ENCODE results near the gene TMEM169.

Gene TMEM169

DNA sequence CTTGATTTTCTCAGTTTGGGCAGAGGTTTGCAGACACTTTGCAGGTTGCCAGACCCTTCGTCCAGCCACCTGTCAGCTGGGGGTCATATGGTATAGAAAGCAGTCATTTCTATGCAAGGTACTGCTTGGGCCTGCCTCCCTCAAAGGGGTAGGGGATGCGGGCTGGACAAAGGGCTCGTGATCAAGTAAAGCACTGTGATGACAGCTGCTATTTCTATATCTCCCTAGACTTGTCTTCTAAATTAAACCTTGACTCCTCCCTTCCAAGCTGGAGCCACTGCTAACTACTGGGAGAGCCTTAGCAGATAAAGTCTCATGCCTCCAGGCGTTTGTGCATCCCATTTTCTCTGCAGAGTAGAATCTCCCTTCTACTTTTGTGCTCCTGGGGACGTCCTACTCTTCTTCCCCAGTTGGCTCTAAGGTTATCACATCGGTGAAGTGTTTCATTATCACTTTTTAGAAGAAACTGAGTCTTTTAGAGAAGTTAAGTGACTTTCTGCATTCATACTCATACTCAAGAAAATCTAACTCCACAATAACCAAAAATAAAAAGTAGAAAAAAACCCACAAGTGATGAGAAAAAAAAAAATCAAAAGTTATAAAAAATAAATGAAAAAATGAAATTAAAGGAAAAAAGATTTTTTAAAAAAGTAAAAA is 26.7 kb downstream of the TMEM169 start:
- DNase-seq, result no peak

DNA sequence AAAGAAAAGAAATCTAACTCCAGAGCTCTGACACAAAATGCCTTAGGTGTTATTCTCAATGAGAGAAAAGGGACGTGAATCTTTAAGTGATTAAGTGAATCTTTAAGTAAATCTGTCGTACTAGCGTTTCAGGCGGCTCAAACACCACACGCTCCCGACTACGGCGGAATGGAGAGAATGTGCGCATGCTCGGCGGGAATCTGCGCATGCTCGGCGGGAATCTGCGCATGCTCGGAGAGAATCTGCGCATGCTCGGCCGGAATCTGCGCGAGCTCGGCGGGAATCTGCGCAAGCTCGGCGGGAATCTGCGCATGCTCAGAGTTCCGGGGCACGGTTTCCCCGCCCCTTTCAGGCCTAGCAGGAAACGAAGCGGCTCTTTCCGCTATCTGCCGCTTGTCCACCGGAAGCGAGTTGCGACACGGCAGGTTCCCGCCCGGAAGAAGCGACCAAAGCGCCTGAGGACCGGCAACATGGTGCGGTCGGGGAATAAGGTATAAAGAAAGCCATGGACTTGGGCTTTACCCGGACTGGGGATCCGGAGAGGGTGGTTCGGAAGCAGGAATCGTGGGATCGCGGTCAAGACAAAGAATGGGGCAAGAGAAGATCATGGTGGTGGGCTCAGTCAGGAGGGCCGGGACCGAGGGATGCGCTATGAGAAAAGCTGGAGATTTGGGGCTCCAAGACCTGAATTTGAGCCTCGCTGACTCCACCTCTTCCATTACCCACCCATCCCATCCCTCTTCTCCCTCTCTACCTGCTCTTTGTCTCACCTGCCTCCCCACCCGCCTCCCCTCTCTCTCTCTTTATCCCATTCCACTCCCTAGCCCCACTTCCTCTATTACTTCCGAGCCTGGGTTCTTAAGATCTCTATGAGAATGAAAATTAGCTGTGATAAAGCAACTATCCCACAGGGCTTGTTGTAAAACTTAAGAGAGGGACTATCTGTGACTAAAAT is 27.5 kb downstream of the TMEM169 start, which contains the start of gene XRCC5:
Gene XRCC5 (plus strand): TSS at position 382 of the 955 bp plus-strand sequence. CDS start 89 bp downstream, at position 471.
- peak; percentile 96 for DNase-seq

DNA sequence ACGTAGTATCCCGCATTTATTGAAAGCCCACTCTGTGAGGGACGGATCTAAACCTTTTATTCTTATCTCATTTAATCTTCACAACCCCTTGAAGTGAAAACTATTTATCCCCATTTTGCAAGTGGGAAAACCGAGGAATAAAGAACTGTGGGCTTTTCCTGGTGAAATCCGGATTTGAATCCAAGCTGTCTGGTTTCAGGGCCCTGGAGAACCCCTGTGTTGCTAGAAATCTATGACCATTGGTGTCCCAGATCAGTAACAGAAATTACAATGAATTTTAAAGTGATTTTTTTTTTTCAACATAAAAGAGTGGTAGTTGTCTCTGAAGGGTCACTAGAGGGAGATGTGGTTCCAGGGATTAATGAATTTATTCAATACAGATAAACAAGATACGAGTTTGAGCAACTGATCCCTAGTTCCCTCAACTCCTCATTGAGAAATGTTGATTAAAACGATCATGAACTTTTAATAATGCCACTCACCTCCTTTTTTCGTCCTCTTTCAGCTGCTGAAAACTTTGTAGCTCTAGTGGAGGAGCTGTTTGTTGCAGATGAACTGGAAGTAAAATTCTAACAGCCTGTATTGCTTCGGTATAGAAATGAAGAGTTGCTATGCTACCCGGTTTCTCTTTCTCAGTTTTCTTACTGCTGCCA is 28.4 kb downstream of the TMEM169 start:
- peak; percentile 9 for DNase-seq

DNA sequence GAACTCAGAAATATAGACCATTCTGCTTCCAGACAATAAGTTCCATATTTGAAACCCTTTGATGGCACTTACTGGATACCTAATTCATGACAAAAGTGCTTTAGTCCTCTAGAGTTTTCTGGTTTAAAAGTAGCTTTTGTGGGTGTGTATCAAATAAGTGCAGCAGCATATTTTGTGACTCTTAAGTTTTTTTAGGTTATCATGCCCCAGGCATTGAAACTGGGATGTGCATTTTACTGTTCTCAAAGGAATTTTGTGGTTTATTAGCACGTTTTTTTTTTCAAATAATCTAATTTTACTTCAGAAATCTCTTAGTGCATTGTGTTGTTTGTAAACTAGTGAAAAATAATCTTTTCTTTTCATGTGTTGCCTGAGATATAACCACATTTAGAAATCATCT is 28.9 kb downstream of the TMEM169 start:
- no peak for DNase-seq

DNA sequence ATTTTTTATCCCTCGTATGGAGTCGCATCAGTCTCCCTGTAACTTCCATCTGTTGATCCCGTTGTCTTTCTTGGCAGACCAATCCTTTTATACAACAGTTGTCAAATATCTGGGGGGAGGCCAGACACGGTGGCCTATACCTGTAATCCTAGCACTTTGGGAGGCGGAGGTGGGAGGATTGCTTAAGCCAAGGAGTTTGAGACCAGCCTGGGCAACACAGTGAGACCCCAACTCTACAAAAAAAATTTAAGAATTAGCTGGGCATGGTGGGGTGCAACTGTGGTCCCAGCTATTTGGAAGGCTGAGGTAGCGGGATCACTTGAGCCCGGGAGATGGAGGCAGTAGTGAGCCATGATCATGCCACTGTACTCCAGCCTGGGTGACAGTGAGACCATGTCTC is 29.4 kb downstream of the TMEM169 start:
- DNase-seq, result no peak

DNA sequence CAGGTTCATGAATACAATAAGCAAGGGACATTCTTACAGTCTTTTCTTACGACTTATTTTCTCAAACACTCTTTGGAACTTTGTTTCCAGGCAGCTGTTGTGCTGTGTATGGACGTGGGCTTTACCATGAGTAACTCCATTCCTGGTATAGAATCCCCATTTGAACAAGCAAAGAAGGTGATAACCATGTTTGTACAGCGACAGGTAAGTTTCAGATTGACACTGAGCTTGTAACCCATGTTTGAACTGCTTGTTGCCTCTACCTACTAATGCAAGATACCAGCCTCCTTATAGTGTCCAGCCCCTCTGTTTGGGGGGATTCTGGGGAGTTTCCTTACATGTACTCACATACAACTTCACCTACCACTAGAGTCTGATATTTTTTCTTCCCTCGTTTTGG is 31.2 kb downstream of the TMEM169 start:
- no peak for DNase-seq

DNA sequence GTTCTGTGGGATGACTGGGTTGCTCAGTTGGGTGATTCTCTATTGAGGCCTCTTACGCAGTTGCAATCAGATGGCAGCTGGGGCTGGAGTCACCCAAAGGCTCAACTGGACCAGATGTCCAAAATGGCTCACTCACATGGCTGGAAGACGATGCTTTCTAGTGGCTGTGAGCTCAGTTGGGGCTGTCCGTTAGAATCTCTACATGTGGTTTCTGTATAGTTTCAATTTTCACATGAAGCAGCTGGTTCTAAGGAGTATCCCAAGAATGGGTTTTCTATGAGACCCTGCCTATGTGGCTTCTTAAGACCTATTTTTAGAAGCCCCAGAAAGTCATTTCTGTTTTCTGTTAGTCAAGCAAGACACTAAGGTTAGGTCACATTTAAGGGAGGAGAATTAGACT is 31.9 kb downstream of the TMEM169 start:
- DNase-seq, result no peak

DNA sequence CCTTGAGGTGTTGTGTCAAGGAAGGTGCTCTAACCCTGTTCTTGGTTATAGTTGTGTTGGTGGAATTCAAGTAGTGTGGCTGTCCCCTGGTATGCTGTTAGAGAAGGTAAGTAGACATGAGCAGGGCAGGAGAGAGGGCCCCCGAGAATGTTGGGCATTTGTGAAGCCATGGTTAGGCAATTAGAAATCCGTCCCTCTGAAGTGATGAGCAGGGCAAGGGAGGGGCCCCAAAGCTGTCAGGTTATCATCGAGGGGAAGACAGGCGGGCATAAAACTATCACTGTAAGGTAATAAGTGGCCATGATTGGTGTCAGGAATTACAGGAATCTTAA is 32.6 kb downstream of the TMEM169 start:
- DNase-seq, result no peak

DNA sequence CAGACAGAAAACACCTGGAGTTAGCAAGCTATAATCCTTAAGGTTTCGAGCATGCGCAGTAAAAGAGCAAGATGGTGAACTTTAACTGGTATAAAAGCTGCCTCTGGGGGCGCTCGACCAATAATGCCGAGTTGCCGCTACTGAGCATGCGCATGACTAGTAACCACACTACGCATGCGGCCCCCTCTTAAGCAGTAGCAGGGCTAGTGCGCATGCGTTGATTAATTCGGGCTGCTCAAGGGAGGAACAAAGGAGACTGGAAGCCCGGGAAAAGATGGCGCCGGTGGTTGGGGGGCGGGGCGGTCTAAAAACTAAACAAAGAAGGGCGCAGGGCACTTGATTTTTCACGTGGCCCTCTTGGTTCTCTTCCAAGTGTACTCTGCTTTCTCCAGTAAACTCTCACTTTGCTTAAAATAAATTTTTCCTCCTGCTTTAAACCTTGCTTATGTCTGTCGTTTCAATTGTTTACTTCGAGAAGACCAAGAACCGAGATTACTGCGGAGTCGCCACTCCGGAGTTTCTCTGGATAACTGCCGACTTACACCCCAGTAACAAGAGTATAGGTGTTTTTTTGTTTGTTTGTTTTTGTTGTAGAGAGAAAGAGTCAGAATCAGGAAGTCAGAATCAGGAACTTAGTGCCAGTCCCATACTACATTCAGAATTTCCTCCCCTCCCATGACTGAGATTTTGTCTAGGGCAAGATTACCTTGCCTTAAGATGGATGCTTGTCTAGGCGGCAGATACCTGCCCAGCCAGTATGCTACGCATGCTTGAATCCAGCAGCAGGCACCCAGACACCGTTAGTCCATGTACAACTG is 33.2 kb downstream of the TMEM169 start:
- DNase-seq, result peak; percentile 97

DNA sequence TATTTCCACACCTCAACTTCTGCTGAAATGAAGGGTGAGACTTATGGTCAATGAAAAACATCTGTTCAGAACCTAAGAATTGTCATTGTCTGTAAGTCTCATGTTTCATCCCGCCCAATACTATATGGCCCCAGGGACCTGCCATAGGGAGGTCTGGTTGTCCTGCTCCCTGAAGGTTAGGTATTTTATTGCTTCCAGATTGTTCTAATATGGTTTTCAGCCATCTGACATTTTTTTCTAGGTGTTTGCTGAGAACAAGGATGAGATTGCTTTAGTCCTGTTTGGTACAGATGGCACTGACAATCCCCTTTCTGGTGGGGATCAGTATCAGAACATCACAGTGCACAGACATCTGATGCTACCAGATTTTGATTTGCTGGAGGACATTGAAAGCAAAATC is 34.7 kb downstream of the TMEM169 start:
- DNase-seq, result no peak

DNA sequence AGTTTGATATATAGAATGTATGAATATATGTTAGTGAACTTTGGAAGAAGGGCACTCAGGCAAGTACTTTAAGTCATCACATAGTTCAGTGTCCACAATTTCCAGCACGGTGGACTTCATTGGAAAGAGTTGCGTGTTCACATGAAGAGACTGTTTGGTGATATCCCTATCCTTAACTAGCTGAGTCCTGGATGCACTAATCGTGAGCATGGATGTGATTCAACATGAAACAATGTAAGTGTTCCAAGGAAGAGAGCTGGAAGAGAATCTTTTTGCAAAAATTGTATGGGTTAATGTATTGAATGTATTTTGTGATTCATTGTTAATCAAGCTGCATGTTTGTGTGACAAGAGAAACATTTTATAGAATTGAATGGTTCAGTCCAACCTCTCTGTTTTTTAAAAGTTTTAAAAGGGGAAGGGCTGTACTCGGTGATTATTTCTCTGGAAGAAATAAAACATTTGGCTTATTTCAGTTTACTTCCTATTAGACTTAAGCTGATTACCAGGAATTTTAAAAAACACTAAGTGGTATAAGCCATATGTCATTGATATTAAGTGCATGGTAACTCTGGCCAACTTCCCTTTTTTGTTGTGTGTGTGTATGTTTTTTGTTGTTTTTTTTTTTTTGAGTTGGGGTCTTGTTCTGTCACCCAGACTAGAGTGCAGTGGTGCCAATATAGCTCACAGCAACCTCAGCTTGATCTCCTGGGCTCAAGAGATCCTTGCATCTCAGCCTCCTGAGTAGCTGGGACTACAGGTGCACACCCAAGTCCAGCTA is 36.0 kb downstream of the TMEM169 start:
- DNase-seq, result peak; percentile 1

DNA sequence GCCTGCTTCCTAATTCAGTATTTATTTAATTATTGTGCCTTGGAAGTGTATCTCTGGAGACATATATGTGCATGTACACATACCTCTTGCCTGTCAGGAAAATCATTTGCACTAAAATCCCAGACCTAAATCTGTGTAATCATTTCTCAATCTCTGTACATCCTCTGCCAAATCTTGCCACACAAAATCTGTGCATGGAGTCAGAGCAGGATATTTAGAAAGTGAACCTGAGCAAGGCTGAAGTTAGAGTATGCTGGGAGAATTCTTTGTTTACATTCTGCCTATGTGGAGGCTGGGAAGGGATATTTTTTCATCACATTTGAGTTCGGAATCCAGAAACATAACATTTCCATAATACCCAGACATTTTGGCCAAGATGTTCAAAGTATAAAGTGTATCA is 36.8 kb downstream of the TMEM169 start:
- no peak for DNase-seq

DNA sequence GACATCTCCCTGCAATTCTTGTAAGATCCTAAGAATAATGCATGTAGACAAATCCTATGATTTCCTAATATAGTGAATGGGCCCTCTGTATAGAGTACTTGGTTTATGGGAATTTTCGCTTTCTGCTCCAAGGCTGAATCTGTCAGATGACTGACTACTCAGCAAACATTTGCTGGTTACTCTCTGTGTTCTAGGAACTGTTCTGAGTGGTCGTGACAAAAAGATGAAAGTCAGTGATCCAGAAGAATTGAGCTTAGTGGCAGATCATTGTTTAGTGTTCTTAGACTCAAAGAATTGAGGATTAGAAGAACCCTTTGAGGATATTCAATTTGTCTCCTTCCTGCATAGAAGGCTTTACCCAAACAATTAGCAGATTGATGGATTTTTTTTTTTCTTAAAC is 37.4 kb downstream of the TMEM169 start:
- no peak for DNase-seq

DNA sequence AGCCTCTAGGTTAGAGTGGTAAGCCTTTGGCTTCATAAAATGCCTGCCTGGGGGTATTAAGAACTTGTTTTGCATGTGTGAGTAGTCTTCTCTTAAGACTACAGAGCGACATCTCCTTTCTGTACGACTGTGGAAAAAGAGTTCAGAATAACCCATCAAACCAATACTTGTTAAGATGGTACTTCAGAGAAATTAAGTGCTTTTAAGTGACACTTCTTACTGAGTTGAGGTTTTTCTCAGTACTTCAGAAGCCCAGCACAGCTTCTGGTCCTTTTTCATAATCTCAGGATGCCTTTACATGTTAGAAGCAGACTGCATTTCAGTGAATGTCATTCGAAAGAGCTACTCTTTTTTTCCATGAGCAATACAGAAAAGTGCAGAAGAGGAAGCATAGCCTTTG is 38.3 kb downstream of the TMEM169 start:
- DNase-seq, result no peak

DNA sequence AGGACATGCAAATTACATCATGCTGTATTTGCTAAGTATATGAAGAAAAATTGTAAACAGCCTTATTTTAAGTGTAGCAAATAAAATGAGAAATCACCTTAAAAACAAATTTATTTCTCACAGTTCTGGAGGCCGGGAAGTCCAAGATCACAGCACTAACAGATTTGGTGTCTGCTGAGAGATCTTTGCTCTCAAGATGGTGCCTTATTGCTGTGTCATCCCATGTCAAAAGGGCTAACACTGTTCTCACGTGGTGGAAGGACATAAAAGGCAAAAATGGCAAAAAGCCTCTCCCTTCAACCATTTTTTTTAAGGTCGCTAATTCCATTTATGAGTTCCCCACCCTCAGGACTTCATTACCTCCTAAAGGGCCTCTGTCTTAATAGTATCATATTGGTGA is 39.5 kb downstream of the TMEM169 start:
- DNase-seq, result no peak

DNA sequence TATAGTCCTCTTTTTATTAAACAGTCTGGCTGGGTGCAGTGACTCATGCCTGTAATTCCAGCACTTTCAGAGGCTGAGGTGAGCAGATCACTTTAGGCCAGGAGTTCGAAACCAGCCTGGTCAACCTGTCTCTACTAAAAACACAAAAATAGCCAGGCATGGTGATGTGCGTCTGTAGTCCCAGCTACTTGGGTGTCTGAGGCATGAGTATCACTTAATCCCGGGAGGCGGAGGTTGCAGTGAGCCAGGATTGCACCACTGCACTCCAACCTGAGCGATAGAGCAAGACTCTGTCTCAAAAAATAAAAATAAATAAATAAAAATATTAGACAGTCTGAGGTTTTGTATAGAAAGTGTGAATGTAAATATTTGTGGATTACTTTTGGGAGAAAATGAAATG is 45.2 kb downstream of the TMEM169 start:
- no peak for DNase-seq

DNA sequence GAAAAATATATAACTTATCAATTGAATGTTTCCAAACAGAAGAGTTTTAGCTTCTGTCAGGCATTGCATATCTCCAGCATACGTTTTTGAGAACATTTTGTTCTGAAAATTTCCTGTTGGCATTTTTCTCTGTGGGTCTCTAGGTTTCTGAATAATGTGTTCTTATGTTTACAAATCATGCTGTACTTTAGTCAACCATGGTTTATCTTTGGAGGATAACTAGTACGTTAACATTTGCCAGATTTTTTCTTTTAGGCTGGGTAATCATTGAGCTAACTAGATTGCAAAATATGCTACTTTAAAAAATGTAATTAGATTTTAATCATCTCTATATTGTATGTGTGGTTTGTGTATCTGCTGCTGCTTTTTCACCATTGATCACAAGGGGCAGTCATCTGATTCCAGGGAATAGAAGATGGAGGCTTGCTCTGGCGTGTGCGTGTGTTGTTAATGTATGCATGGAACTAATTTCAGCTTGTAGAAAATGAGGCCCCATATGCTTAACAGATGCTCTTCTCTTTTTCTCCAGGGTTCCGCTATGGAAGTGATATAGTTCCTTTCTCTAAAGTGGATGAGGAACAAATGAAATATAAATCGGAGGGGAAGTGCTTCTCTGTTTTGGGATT is 48.7 kb downstream of the TMEM169 start:
- no peak for DNase-seq

DNA sequence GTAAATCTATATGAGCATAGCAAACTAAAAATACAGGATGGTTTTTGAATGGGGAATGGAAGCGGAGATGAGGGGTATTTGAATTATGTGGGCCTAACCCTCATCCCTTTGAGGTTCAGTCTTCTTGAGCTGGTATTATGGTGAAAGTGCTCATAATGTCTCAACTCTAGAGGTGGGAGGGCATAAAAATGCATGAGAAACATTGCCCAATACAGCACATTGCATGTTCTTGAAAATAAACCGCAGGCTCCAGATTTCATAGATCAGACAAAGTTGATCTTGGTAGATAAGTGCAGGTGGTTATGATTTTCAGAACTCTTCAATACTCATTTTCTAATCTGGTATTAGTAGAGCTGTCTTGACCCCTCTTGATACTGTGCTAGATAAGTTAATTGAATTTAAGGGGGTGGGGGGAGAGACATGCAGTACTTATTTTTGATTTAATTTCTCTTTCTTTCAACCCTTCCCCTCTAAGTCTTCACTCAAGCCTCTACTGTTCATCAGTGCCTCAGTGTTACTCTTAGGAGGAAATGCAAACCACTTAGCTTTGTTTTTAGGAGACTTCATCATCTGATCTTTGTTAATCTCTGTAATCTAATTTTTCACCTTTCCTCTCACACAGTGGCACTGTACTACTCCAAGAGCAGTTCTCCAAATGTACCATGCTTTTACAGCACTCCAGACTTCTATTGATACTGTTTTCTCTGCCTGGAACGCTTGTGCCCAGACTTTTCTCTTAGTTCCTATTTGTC is 49.6 kb downstream of the TMEM169 start:
- DNase-seq, result no peak

DNA sequence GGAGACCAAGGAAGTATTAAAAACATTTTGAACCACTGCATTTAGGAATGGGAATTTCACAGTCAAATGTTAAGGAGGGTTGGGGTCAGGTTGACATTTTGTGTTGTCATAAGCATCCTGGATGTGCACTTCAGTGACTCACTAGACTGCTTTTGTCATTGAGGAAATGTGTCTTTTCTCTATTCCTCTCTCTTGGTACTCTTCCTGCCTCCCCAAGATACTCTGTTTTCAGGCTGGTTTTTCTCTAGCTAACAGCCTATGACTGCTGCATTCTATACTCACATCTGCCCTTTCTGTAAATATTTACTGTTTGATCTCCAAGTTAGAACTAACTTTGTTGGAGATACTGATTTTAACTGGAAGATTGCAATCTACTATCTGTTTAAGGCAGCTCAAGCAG is 50.9 kb downstream of the TMEM169 start:
- DNase-seq, result no peak

DNA sequence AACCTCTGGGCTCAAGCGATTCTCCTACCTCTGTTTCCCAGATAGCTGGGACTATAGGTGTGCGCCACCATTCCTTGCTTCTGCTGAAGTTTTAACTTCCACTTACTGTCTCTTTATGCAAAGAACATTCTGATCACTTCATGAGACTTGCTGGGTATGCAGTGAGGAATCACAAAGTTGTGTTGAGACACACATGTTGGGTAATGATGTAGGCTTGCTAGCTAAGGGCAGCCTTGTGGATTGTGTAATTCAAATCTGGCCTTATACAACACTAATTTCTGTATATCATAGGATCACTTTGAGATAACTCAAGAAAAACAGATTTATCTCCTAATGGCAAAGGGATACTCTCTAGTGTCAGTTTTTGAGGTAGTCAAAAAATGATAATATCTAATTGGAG is 51.7 kb downstream of the TMEM169 start:
- DNase-seq, result no peak
